GM18909 (cell line): ENCODE measurements around the gene CR2.
"Not testable (repeated sequence)": the region's sequence is repeated elsewhere in the genome, so short reads cannot be mapped to it uniquely, and the experiment has no call there.

Experiments
- ATAC-seq: cut with Tn5 transposase; IDR thresholded peaks from one replicate; pipeline ENCODE4 v1.9.1; 2021; ENCODE audit warnings: mild to moderate bottlenecking; ENCODE audit not compliant: unreplicated experiment, poor library complexity

CR2 gene

GRCh38 chr1:207501071-207501470 lies 46.9 kb downstream of the CR2 start:
- no peak for ATAC-seq

- ATAC-seq = no peak
These were observed 48.6 kb downstream of the CR2 start for GRCh38 chr1:207502726-207503125.

GRCh38 chr1:207503950-207504349 lies 49.8 kb downstream of the CR2 start:
- ATAC-seq = no peak

- ATAC-seq = no peak
These were observed 50.3 kb downstream of the CR2 start for GRCh38 chr1:207504438-207504837.

GRCh38 chr1:207510444-207510843 lies 56.3 kb downstream of the CR2 start:
- ATAC-seq = no peak

- no peak for ATAC-seq
These were observed 60.8 kb downstream of the CR2 start for GRCh38 chr1:207514890-207515289.

GRCh38 chr1:207516729-207517128 lies 62.6 kb downstream of the CR2 start:
- no peak for ATAC-seq

GRCh38 chr1:207518608-207519236 lies 64.6 kb downstream of the CR2 start:
- no peak for ATAC-seq

GRCh38 chr1:207519505-207520399 lies 65.6 kb downstream of the CR2 start:
- no peak for ATAC-seq

GRCh38 chr1:207520400-207521345 lies 66.5 kb downstream of the CR2 start:
- not testable (repeated sequence) for ATAC-seq

GRCh38 chr1:207525239-207525638 lies 71.1 kb downstream of the CR2 start:
- not testable (repeated sequence) for ATAC-seq

GRCh38 chr1:207528401-207528800 lies 74.3 kb downstream of the CR2 start:
- not testable (repeated sequence) for ATAC-seq

- ATAC-seq = not testable (repeated sequence)
These were observed 82.1 kb downstream of the CR2 start for GRCh38 chr1:207536263-207536662.
